HCT116 (cell line): ENCODE data around the gene GIMAP8. TPM values are rescaled to one million over a fixed set of nuclear protein-coding genes. Genes with fewer than 3 reads are reported as not detected.

Source experiments
- ATAC-seq: fragments of 200-7000 bp; cut with Tn5 transposase; 2 replicates; pipeline ENCODE4 v1.9.1; 2020; ENCODE audit warnings: mild to moderate bottlenecking, moderate library complexity
- BruUV-seq: library from RNA; stranded (reverse); fragments of 400-500 nt; replicated peaks from 2 replicates; lab custom pipeline; 2021; lab: Mats Ljungman, UMichigan
- CTCF ChIA-PET: fragments of 300-600 bp; sonication (Branson Sonifier 250); formaldehyde crosslinking; loops from one replicate; lab custom pipeline; 2021; ENCODE audit warnings: antibody characterized with exemption; lab: Charles Lee
- POLR2A ChIA-PET: fragments of 300-600, 350-600 bp; sonication (Branson Sonifier 250); formaldehyde crosslinking; loops from one replicate; lab custom pipeline; 2021; ENCODE audit warnings: antibody characterized with exemption; lab: Charles Lee
- RAD21 ChIA-PET, 2 experiments: fragments of 300-600 bp; sonication (Branson Sonifier 250); formaldehyde crosslinking; loops; one replicate each; lab custom pipeline; 2023; ENCODE audit warnings: low total read pairs in 2 of 2; ENCODE audit not compliant: uncharacterized antibody in 2 of 2, unreplicated experiment in 2 of 2, low non-redundant PET in 1 of 2; lab: Charles Lee
- DNase-seq: peaks from one replicate; pipeline ENCODE4 v3.0.0-alpha.2; 2010; ENCODE audit warnings: low read depth, low spot score
- H2AFZ ChIP-seq: fragments of 200-600 bp; shearing (Covaris generic), sonication (generic); 2 replicates; pipeline ENCODE4 v1.6.1; 2017; ENCODE audit warnings: low read depth, mixed run types, mixed read lengths, antibody characterized with exemption, low read length; ENCODE audit not compliant: poor library complexity, severe bottlenecking
- H3K27ac ChIP-seq: 2 replicates; pipeline ENCODE4 v1.5.1; 2012; ENCODE audit warnings: low read depth, low read length
- H3K27me3 ChIP-seq: fragments of 200-600 bp; sonication (generic); 2 replicates; pipeline ENCODE4 v1.6.1; 2016; ENCODE audit warnings: mixed run types, low read length, mixed read lengths; ENCODE audit not compliant: insufficient read depth
- H3K36me3 ChIP-seq, 2 experiments: fragments of 200-500 bp in 1 of 2; fragments of 200-600 bp in 1 of 2; sonication (Bioruptor generic) in 1 of 2; sonication (generic) in 1 of 2; 2 replicates each; pipeline versions ENCODE4 v1.5.1 to v1.6.1; 2014 to 2016; ENCODE audit warnings: low read length in 2 of 2, inconsistent platforms in 1 of 2, mixed read lengths in 1 of 2, mixed run types in 1 of 2; ENCODE audit not compliant: insufficient read depth in 2 of 2, control insufficient read depth in 1 of 2
- H3K4me1 ChIP-seq, 2 experiments: fragments of 200-600 bp in 1 of 2; sonication (generic) in 1 of 2; 2 replicates each; pipeline versions ENCODE4 v1.5.1 to v1.6.1; 2012 to 2017; ENCODE audit warnings: low read length in 2 of 2, inconsistent platforms in 1 of 2, mild to moderate bottlenecking in 1 of 2, mixed read lengths in 1 of 2, mixed run types in 1 of 2, moderate library complexity in 1 of 2; ENCODE audit not compliant: insufficient read depth in 2 of 2, control insufficient read depth in 1 of 2
- H3K4me2 ChIP-seq: fragments of 200-600 bp; sonication (generic); 2 replicates; pipeline ENCODE4 v1.6.1; 2017; ENCODE audit warnings: mixed run types, low read length, mixed read lengths
- H3K4me3 ChIP-seq, 2 experiments: fragments of 200-600 bp in 1 of 2; sonication (generic) in 1 of 2; replicated peaks in 1 of 2; 2 replicates each; pipeline ENCODE4 v1.5.1; 2011 to 2016; ENCODE audit warnings: low read length in 2 of 2, control low read depth in 1 of 2, low read depth in 1 of 2, mild to moderate bottlenecking in 1 of 2, mixed read lengths in 1 of 2, mixed run types in 1 of 2
- H3K79me2 ChIP-seq: fragments of 200-600 bp; sonication (generic); 2 replicates; pipeline ENCODE4 v1.6.1; 2017; ENCODE audit warnings: mild to moderate bottlenecking, mixed run types, low read length, moderate library complexity, mixed read lengths; ENCODE audit not compliant: insufficient read depth
- H3K9ac ChIP-seq: fragments of 200-600 bp; sonication (generic); 2 replicates; pipeline ENCODE4 v1.6.1; 2016; ENCODE audit warnings: low read length, mixed read lengths
- H3K9me2 ChIP-seq: fragments of 200-600 bp; sonication (generic), shearing (Covaris generic); 2 replicates; pipeline ENCODE4 v1.6.1; 2017; ENCODE audit warnings: mixed run types, mild to moderate bottlenecking, moderate library complexity; ENCODE audit not compliant: insufficient read depth
- H3K9me3 ChIP-seq, 2 experiments: fragments of 200-500 bp in 1 of 2; fragments of 200-600 bp in 1 of 2; sonication (Bioruptor generic) in 1 of 2; sonication (generic) in 1 of 2; 2 replicates each; pipeline ENCODE4 v1.6.1; 2014 to 2017; ENCODE audit warnings: low read length in 2 of 2, mixed read lengths in 2 of 2, inconsistent platforms in 1 of 2, low read depth in 1 of 2, mild to moderate bottlenecking in 1 of 2, mixed run types in 1 of 2, moderate library complexity in 1 of 2; ENCODE audit not compliant: control insufficient read depth in 1 of 2, insufficient read depth in 1 of 2
- H4K20me1 ChIP-seq: fragments of 200-600 bp; sonication (generic), shearing (Covaris generic); 2 replicates; pipeline ENCODE4 v1.6.1; 2017; ENCODE audit warnings: mixed run types, mild to moderate bottlenecking, moderate library complexity; ENCODE audit not compliant: insufficient read depth
- CBX3 ChIP-seq: IDR thresholded peaks from 2 replicates; pipeline ENCODE4 v1.6.1; 2012; ENCODE audit warnings: low read depth
- ELF1 ChIP-seq: IDR thresholded peaks from 2 replicates; pipeline ENCODE4 v1.6.1; 2012; ENCODE audit warnings: low read depth, borderline replicate concordance
- EZH2phosphoT487 ChIP-seq: fragments of 200-600 bp; IDR thresholded peaks from 2 replicates; pipeline ENCODE4 v1.6.1; 2018; ENCODE audit warnings: antibody characterized with exemption, borderline replicate concordance
- FOSL1 ChIP-seq: IDR thresholded peaks from 2 replicates; pipeline ENCODE4 v1.6.1; 2012; ENCODE audit warnings: low read depth
- JUND ChIP-seq: IDR thresholded peaks from 2 replicates; pipeline ENCODE4 v1.6.1; 2012
- RAD21 ChIP-seq: IDR thresholded peaks from 2 replicates; pipeline ENCODE4 v1.6.1; 2012; ENCODE audit warnings: low read depth, mild to moderate bottlenecking
- SP1 ChIP-seq: IDR thresholded peaks from 2 replicates; pipeline ENCODE4 v1.6.1; 2012; ENCODE audit warnings: low read depth
- ZFX ChIP-seq: fragments of 450-650 bp; IDR thresholded peaks from 2 replicates; pipeline ENCODE4 v1.6.1; 2017
- ZNF274 ChIP-seq: fragments of 200-500 bp; sonication (Bioruptor generic); IDR thresholded peaks from 2 replicates; pipeline ENCODE4 v1.6.1; 2014; ENCODE audit warnings: mild to moderate bottlenecking, low read depth, low read length, inconsistent platforms
- intact Hi-C: fragments of 100-400 bp; cut with micrococcal nuclease; formaldehyde crosslinking; loops from 2 replicates; pipeline ENCODE4 v1.10.0; 2022
- total RNA-seq: library from RNA; stranded (reverse); gene quantifications from one replicate; pipeline ENCODE4 v1.2.1, GENCODE V29; 2021; ENCODE audit not compliant: unreplicated experiment
- TF ChIP-seq, protein P1 (sequence below): IDR thresholded peaks from 2 replicates; pipeline ENCODE4 v1.6.1; 2012
- TF ChIP-seq, protein P2 (sequence below): IDR thresholded peaks from 2 replicates; pipeline ENCODE4 v1.6.1; 2011; ENCODE audit warnings: mild to moderate bottlenecking, low read length, moderate library complexity; ENCODE audit not compliant: insufficient replicate concordance; ENCODE audit errors: extremely low read depth
- TF ChIP-seq, protein P3 (sequence below): IDR thresholded peaks from 2 replicates; pipeline ENCODE4 v1.6.1; 2012
- TF ChIP-seq, protein P4 (sequence below), 3 experiments: fragments of 200-600 bp in 1 of 3; sonication (generic) in 1 of 3; IDR thresholded peaks in 2 of 3; conservative IDR thresholded peaks in 1 of 3; 2 replicates each; pipeline ENCODE4 v1.5.1; 2012 to 2017; ENCODE audit warnings: low read depth in 2 of 3, low read length in 2 of 3, antibody characterized with exemption in 1 of 3, borderline replicate concordance in 1 of 3, control low read depth in 1 of 3, mild to moderate bottlenecking in 1 of 3, mixed read lengths in 1 of 3, mixed run types in 1 of 3, moderate library complexity in 1 of 3; ENCODE audit not compliant: insufficient read depth in 1 of 3

Gene GIMAP8
- total RNA-seq, 1 experiment from 2014 or later = 0.15 TPM

DNA sequence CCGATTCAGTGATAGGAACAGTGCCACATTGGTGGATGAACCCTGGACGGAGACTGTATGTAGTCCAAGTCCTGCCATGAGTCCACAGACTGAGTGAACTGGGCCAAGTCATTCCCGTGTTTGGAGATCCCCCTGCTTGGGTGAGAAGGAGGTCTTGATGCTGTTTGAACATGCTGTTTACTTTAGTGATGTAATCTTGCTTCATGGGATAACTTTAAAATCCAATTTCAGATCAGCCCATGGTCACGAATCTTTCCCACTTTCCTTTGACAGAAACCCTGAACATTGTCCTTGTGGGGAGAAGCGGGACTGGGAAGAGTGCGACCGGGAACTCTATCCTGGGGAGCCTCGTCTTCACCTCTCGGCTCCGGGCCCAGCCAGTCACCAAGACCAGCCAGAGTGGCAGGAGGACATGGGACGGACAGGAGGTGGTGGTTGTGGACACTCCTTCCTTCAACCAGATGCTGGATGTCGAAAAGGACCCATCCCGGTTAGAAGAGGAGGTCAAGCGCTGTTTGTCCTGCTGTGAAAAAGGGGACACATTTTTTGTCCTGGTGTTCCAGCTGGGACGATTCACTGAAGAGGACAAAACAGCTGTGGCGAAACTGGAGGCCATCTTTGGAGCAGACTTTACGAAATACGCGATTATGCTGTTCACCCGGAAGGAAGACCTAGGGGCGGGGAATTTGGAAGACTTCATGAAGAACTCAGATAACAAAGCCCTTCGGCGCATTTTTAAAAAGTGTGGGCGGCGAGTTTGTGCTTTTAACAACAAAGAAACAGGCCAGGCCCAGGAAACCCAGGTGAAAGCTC lies 26.6 kb downstream of the GIMAP8 start (continued):
- no peak for TF ChIP-seq JUND
- TF ChIP-seq, protein P1, sequence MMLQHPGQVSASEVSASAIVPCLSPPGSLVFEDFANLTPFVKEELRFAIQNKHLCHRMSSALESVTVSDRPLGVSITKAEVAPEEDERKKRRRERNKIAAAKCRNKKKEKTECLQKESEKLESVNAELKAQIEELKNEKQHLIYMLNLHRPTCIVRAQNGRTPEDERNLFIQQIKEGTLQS = no peak
- no peak for TF ChIP-seq EZH2phosphoT487
- TF ChIP-seq, protein P2, sequence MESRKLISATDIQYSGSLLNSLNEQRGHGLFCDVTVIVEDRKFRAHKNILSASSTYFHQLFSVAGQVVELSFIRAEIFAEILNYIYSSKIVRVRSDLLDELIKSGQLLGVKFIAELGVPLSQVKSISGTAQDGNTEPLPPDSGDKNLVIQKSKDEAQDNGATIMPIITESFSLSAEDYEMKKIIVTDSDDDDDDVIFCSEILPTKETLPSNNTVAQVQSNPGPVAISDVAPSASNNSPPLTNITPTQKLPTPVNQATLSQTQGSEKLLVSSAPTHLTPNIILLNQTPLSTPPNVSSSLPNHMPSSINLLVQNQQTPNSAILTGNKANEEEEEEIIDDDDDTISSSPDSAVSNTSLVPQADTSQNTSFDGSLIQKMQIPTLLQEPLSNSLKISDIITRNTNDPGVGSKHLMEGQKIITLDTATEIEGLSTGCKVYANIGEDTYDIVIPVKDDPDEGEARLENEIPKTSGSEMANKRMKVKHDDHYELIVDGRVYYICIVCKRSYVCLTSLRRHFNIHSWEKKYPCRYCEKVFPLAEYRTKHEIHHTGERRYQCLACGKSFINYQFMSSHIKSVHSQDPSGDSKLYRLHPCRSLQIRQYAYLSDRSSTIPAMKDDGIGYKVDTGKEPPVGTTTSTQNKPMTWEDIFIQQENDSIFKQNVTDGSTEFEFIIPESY = no peak

DNA sequence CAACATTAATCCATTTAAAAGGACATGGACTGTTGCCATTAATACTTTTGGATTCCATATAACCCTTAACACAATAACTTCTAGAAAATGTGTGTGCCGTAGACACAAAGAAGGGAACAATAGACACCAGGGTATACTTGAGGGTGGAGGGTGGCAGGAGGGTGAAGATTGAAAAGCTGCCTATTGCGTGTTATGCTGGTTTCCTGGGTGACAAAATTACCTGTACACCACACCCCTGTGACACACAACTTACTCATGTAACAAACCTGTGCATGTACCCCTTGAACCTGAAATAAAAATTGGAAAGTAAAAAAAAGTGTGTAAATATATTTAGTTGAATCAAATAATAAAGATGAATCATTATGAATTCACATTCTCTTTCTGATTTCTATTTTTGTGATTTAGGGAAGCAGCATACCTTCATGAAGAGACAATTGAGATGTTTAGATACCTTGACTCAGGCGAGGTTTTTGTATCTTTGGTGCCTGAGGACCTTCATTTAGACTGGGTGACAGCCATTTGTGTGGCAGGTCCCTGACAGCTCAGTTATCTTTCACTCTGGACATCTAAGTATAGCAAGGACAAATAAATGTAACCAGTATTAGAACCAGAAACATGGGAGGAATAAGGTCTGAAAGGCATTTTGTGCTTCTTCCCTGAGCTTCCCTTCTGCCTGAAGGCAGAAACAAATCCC lies 28.7 kb downstream of the GIMAP8 start:
- Histone ChIP-seq H2AFZ (no peak overlapping the region), H3K36me3 (no peaks in the 10 kb centered on the region), H3K27ac (no peak overlapping the region), H3K9ac (no peak overlapping the region), H3K9me2 (no peaks in the 10 kb centered on the region), H3K4me1 (peaks cover 0 to 3% of the 10 kb centered on the region in 2 experiments; a peak in 1 of 4 replicates), H4K20me1 (no peaks in the 10 kb centered on the region), H3K79me2 (no peaks in the 10 kb centered on the region), H3K9me3 (no peaks in the 10 kb centered on the region), H3K4me2 (no peak overlapping the region), H3K4me3 (no peak overlapping the region), H3K27me3 (peaks cover 51% of the 10 kb centered on the region)
- POLR2A ChIA-PET = no interaction called here
- intact Hi-C loops = no loop called here
- BruUV-seq = no TSS peak
- RAD21 ChIA-PET = no interaction called here
- TF ChIP-seq JUND (no peak), ZFX (no peak), CBX3 (no peak), ZNF274 (no peak), ELF1 (no peak), SP1 (no peak), EZH2phosphoT487 (no peak), RAD21 (no peak), FOSL1 (no peak)
- TF ChIP-seq, protein P3, sequence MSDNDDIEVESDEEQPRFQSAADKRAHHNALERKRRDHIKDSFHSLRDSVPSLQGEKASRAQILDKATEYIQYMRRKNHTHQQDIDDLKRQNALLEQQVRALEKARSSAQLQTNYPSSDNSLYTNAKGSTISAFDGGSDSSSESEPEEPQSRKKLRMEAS = no peak
- TF ChIP-seq, protein P4, sequence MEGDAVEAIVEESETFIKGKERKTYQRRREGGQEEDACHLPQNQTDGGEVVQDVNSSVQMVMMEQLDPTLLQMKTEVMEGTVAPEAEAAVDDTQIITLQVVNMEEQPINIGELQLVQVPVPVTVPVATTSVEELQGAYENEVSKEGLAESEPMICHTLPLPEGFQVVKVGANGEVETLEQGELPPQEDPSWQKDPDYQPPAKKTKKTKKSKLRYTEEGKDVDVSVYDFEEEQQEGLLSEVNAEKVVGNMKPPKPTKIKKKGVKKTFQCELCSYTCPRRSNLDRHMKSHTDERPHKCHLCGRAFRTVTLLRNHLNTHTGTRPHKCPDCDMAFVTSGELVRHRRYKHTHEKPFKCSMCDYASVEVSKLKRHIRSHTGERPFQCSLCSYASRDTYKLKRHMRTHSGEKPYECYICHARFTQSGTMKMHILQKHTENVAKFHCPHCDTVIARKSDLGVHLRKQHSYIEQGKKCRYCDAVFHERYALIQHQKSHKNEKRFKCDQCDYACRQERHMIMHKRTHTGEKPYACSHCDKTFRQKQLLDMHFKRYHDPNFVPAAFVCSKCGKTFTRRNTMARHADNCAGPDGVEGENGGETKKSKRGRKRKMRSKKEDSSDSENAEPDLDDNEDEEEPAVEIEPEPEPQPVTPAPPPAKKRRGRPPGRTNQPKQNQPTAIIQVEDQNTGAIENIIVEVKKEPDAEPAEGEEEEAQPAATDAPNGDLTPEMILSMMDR (IDR thresholded peaks at IDR 0.05 in 2 of 3, conservative IDR thresholded peaks at IDR 0.05 in 1 of 3; ENCODE audit: borderline replicate concordance in 1 of 3, insufficient read depth in 1 of 3, low read depth in 2 of 3, low read length in 2 of 3) = no peak
- CTCF ChIA-PET = no interaction called here
- DNase-seq (no peak), ATAC-seq (no peak)
